Endodermal cell (in vitro differentiated cells): ENCODE data around the gene GPHB5. TPM values are rescaled to one million over a fixed set of nuclear protein-coding genes. Genes with fewer than 3 reads are reported as not detected.

Source experiments
- DNase-seq: peaks from one replicate; pipeline ENCODE4 v3.0.0-alpha.2; 2017
- H3K27ac ChIP-seq: 2 replicates; pipeline ENCODE4 v1.5.1; 2013; ENCODE audit warnings: mild to moderate bottlenecking, low read depth, low read length, moderate library complexity
- H3K27me3 ChIP-seq: 2 replicates; pipeline ENCODE4 v1.6.1; 2013; ENCODE audit warnings: mild to moderate bottlenecking, low read length, moderate library complexity; ENCODE audit not compliant: insufficient read depth, control insufficient read depth, poor library complexity, severe bottlenecking
- H3K36me3 ChIP-seq: 2 replicates; pipeline ENCODE4 v1.7.0; 2013; ENCODE audit warnings: mild to moderate bottlenecking, low read length, moderate library complexity; ENCODE audit not compliant: control insufficient read depth, insufficient read depth
- H3K4me1 ChIP-seq: one replicate; pipeline ENCODE4 v1.7.0; 2013; ENCODE audit warnings: low read length; ENCODE audit not compliant: control insufficient read depth, insufficient read depth
- H3K4me3 ChIP-seq: 2 replicates; pipeline ENCODE4 v1.5.1; 2013; ENCODE audit warnings: mild to moderate bottlenecking, low read length, moderate library complexity
- H3K9ac ChIP-seq: 2 replicates; pipeline ENCODE4 v1.6.1; 2013; ENCODE audit warnings: mild to moderate bottlenecking, low read length, moderate library complexity; ENCODE audit not compliant: poor library complexity, severe bottlenecking; ENCODE audit errors: extremely low read depth
- H3K9me3 ChIP-seq: 2 replicates; pipeline ENCODE4 v1.6.1; 2013; ENCODE audit warnings: mild to moderate bottlenecking, low read length, moderate library complexity; ENCODE audit not compliant: control insufficient read depth
- H3K27ac Mint-ChIP-seq: 2 replicates; pipeline ENCODE4 v1.8.0; 2020; ENCODE audit warnings: mixed read lengths
- H3K27me3 Mint-ChIP-seq: 2 replicates; pipeline ENCODE4 v1.8.0; 2021; ENCODE audit warnings: mild to moderate bottlenecking, mixed read lengths; ENCODE audit not compliant: insufficient read depth
- H3K36me3 Mint-ChIP-seq: 2 replicates; pipeline ENCODE4 v1.8.0; 2020; ENCODE audit warnings: low read depth, mixed read lengths
- H3K4me1 Mint-ChIP-seq: 2 replicates; pipeline ENCODE4 v1.8.0; 2020; ENCODE audit warnings: mixed read lengths
- H3K4me3 Mint-ChIP-seq: 2 replicates; pipeline ENCODE4 v1.8.0; 2020; ENCODE audit warnings: mild to moderate bottlenecking, moderate library complexity, mixed read lengths
- H3K9me3 Mint-ChIP-seq: 2 replicates; pipeline ENCODE4 v1.8.0; 2020; ENCODE audit warnings: mild to moderate bottlenecking, mixed read lengths
- WGBS, 2 experiments: methylation state at CpG; one replicate each; pipeline versions ENCODE4 v1.1.5 to v1.1.7; 2013; ENCODE audit warnings: missing lambda C conversion rate in 2 of 2, mixed read lengths in 1 of 2; ENCODE audit not compliant: insufficient coverage in 1 of 2, insufficient read length in 1 of 2; 5-methylcytosine and 5-hydroxymethylcytosine counted together
- total RNA-seq, 2 donors: library from RNA; stranded (reverse); fragmentation: NEBNext Ultra II Directional in 1 of 2; extraction: Animal tissue kit (Norgen Biotek cat#: 25700) in 1 of 2; gene quantifications; 2 replicates in 1 of 2; 3 replicates in 1 of 2; pipeline ENCODE4 v1.2.1, GENCODE V29; 2021
- TF ChIP-seq, protein P1 (sequence below): fragments of 200-600 bp; sonication (generic); conservative IDR thresholded peaks from 2 replicates; pipeline ENCODE4 v1.5.0; 2021; ENCODE audit warnings: antibody characterized with exemption, mild to moderate bottlenecking

The GPHB5 gene
- total RNA-seq, 2 donors from 2014 or later = not detected

DNA sequence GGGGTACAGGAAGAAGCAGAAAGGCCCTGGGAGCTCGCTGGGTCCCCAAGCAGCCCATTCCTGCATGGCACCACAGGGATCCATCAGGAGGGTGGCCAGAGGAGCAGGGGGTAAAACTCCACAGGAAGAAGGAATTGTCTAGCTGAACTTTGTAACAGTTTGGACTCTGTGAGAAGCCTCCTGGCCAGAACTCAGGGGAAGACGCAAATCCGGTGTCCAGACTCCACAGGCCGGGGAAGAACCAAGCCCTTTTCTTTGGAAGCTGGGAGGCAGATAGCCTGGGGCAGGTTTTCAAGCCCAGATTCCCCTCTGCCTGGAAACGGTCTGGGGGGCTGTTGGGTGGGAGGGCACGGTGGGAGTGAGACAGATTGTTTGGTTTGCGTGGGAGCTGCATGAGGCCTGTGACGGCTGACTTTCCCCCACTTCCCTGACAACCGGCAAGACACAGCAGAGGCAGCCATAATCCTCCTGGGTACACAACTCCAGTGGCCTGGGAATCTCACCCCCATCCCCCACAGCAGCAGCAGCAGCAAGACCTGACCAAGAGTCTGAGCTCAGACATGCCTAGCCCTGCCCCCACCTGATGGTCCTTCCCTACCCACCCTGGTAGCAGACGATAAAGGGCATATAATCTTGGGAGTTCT, 16.7 kb downstream of the GPHB5 start:
- WGBS, 2 experiments = 82 to 84% methylated on average over 4 to 10 of the region's 10 CpGs
- peaks cover 19% of the 10 kb centered on the region for H3K4me1 Mint-ChIP-seq
- peak overlapping the region; percentile 93 for H3K27ac Mint-ChIP-seq

DNA sequence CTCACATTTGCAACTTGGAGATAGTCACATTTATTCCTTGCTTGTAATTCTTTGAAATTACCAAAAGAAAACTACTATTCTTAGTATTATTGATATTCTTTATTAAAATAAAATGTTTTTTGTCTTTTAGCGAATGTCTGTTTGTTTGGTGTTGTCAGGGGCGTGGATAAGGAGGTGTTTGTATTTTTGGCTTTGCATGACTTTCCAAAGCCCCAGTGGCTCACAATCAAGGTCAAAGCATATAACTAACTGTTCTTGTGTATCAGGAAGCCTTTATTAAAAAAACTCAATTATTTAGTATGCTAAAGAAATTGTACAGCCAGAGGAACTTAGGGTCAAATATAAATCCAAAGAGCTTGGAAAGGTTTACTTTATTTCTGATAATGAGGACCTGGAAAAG, 17.9 kb downstream of the GPHB5 start:
- Histone ChIP-seq H3K4me1 (peaks cover 9% of the 10 kb centered on the region), H3K9me3 (no peaks in the 10 kb centered on the region), H3K9ac (no peak overlapping the region), H3K27ac (no peak overlapping the region), H3K4me3 (no peak overlapping the region), H3K27me3 (no peaks in the 10 kb centered on the region), H3K36me3 (no peaks in the 10 kb centered on the region)
- H3K36me3 Mint-ChIP-seq = peaks cover 3% of the 10 kb centered on the region
- no peak for DNase-seq
- H3K9me3 Mint-ChIP-seq = no peaks in the 10 kb centered on the region
- H3K4me1 Mint-ChIP-seq = peaks cover 19% of the 10 kb centered on the region
- 100% methylated on average over 2 of the region's 2 CpGs; no CpG with 5 or more reads in 1 of the 2 experiments for WGBS, 2 experiments
- TF ChIP-seq, protein P1, sequence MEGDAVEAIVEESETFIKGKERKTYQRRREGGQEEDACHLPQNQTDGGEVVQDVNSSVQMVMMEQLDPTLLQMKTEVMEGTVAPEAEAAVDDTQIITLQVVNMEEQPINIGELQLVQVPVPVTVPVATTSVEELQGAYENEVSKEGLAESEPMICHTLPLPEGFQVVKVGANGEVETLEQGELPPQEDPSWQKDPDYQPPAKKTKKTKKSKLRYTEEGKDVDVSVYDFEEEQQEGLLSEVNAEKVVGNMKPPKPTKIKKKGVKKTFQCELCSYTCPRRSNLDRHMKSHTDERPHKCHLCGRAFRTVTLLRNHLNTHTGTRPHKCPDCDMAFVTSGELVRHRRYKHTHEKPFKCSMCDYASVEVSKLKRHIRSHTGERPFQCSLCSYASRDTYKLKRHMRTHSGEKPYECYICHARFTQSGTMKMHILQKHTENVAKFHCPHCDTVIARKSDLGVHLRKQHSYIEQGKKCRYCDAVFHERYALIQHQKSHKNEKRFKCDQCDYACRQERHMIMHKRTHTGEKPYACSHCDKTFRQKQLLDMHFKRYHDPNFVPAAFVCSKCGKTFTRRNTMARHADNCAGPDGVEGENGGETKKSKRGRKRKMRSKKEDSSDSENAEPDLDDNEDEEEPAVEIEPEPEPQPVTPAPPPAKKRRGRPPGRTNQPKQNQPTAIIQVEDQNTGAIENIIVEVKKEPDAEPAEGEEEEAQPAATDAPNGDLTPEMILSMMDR = no peak
- H3K27me3 Mint-ChIP-seq = no peaks in the 10 kb centered on the region
- no peak overlapping the region for H3K4me3 Mint-ChIP-seq
- peak overlapping the region; percentile 93 for H3K27ac Mint-ChIP-seq

More for the DNA sequence above, 16.7 kb downstream of the GPHB5 start:
- H3K36me3 ChIP-seq = no peaks in the 10 kb centered on the region
- TF ChIP-seq, protein P1 = no peak
- peak; percentile 67 for DNase-seq
- Mint-ChIP-seq H3K27me3 (no peaks in the 10 kb centered on the region), H3K9me3 (no peaks in the 10 kb centered on the region), H3K36me3 (peaks cover 3% of the 10 kb centered on the region), H3K4me3 (peak overlapping the region; percentile 13)
- no peaks in the 10 kb centered on the region for H3K27me3 ChIP-seq
- no peak overlapping the region for H3K27ac ChIP-seq
- peaks cover 9% of the 10 kb centered on the region for H3K4me1 ChIP-seq
- H3K9ac ChIP-seq = no peak overlapping the region
- H3K4me3 ChIP-seq = peak overlapping the region; percentile 65
- no peaks in the 10 kb centered on the region for H3K9me3 ChIP-seq

DNA sequence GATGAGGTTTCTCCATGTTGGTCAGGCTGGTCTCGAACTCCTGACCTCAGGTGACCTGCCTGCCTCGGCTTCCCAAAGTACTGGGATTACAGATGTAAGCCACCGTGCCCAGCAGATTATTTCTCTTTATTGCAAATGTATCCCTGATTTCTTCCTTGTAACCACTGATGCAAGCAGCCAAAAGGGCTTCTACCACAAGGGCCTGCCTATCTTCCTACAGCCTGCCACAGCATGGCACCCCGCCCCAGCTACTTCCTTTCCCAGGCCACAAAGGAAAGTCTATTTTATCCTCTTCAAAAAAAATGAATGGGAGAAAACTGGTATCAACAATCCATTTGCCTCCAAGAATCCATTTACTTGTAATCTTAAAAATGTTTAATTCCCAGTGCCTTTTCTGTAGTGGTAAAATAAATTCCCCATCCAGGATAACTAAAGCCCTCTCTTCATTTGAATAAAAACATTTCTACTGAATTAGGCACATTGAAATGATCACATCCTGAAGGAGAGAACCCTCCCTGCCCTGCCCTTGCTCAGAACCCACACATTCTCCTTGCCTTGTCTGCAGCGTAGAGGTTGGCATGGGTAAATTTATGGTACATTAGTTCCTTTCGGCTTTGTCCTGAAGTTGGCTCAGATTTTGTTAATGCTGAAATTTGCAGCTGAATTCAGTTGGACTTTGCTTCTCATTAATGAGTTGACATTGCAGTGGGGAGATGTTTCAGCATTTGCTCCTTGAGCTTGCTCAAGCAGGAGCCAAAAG, 19.2 kb downstream of the GPHB5 start:
- 75 to 77% methylated on average over 4 to 6 of the region's 6 CpGs for WGBS, 2 experiments

More for the DNA sequence above, 19.2 kb downstream of the GPHB5 start:
- DNase-seq = no peak
- H3K9me3 Mint-ChIP-seq = no peaks in the 10 kb centered on the region
- no peak overlapping the region for H3K4me3 Mint-ChIP-seq
- H3K9ac ChIP-seq = no peak overlapping the region
- no peak overlapping the region for H3K27ac Mint-ChIP-seq
- H3K4me1 Mint-ChIP-seq = peaks cover 24% of the 10 kb centered on the region
- peaks cover 9% of the 10 kb centered on the region for H3K4me1 ChIP-seq
- H3K27me3 Mint-ChIP-seq = no peaks in the 10 kb centered on the region
- H3K36me3 Mint-ChIP-seq = peaks cover 3% of the 10 kb centered on the region
- TF ChIP-seq, protein P1 = no peak
- no peaks in the 10 kb centered on the region for H3K36me3 ChIP-seq
- no peak overlapping the region for H3K27ac ChIP-seq
- H3K9me3 ChIP-seq = no peaks in the 10 kb centered on the region
- no peak overlapping the region for H3K4me3 ChIP-seq
- no peaks in the 10 kb centered on the region for H3K27me3 ChIP-seq
